OCI-LY1 (cell line): ENCODE data around the gene TMEM175.

Source experiments
- H2AFZ ChIP-seq: fragments of 200-600 bp; sonication (generic), shearing (Covaris generic); 2 replicates; pipeline ENCODE4 v1.6.0; 2014; ENCODE audit warnings: antibody characterized with exemption, mild to moderate bottlenecking, low read length
- H3F3A ChIP-seq: fragments of 200-600 bp; sonication (generic), shearing (Covaris generic); 2 replicates; pipeline ENCODE4 v1.6.0; 2014; ENCODE audit warnings: mild to moderate bottlenecking, antibody characterized with exemption, low read length, moderate library complexity; ENCODE audit not compliant: insufficient read depth
- H3K27ac ChIP-seq: fragments of 200-600 bp; sonication (generic); 2 replicates; pipeline ENCODE4 v1.5.1; 2014; ENCODE audit warnings: low read length, mixed run types, mild to moderate bottlenecking, low read depth; ENCODE audit not compliant: poor library complexity, severe bottlenecking
- H3K27me3 ChIP-seq: fragments of 200-600 bp; sonication (generic); 2 replicates; pipeline ENCODE4 v1.6.0; 2014; ENCODE audit warnings: antibody characterized with exemption, mild to moderate bottlenecking, low read length, moderate library complexity; ENCODE audit not compliant: insufficient read depth
- H3K36me3 ChIP-seq: fragments of 200-600 bp; sonication (generic); 2 replicates; pipeline ENCODE4 v1.6.1; 2014; ENCODE audit warnings: mild to moderate bottlenecking, antibody characterized with exemption, low read length, moderate library complexity, mixed read lengths; ENCODE audit not compliant: insufficient read depth
- H3K4me1 ChIP-seq: fragments of 200-600 bp; sonication (generic); 2 replicates; pipeline ENCODE4 v1.5.1; 2014; ENCODE audit warnings: mild to moderate bottlenecking, low read length, moderate library complexity; ENCODE audit not compliant: insufficient read depth, severe bottlenecking
- H3K4me2 ChIP-seq: fragments of 200-600 bp; sonication (generic), shearing (Covaris generic); 2 replicates; pipeline ENCODE4 v1.6.1; 2014; ENCODE audit warnings: low read length
- H3K4me3 ChIP-seq: fragments of 200-600 bp; sonication (generic); 2 replicates; pipeline ENCODE4 v1.5.1; 2014; ENCODE audit warnings: low read length, low read depth, mild to moderate bottlenecking, mixed read lengths; ENCODE audit not compliant: poor library complexity, severe bottlenecking
- H3K79me2 ChIP-seq: fragments of 200-600 bp; shearing (Covaris generic); 2 replicates; pipeline ENCODE4 v1.6.1; 2016; ENCODE audit warnings: mixed run types, low read length, mixed read lengths; ENCODE audit not compliant: insufficient read depth
- H3K9ac ChIP-seq: fragments of 200-600 bp; sonication (generic), shearing (Covaris generic); 2 replicates; pipeline ENCODE4 v1.6.1; 2014; ENCODE audit warnings: mild to moderate bottlenecking, low read length, mixed read lengths
- H3K9me2 ChIP-seq: fragments of 200-600 bp; sonication (generic), shearing (Covaris generic); 2 replicates; pipeline ENCODE4 v1.6.1; 2014; ENCODE audit warnings: low read depth, mild to moderate bottlenecking, low read length, mixed read lengths
- H3K9me3 ChIP-seq: fragments of 200-600 bp; shearing (Covaris generic); 2 replicates; pipeline ENCODE4 v1.6.1; 2014; ENCODE audit warnings: low read length, mixed read lengths
- H4K20me1 ChIP-seq: fragments of 200-600 bp; sonication (generic), shearing (Covaris generic); 2 replicates; pipeline ENCODE4 v1.6.0; 2016; ENCODE audit warnings: mild to moderate bottlenecking, low read length; ENCODE audit not compliant: insufficient read depth
- CTCF ChIP-seq: fragments of 200-600 bp; sonication (generic), shearing (Covaris generic); IDR thresholded peaks from 2 replicates; pipeline ENCODE4 v1.5.1; 2017; ENCODE audit warnings: mild to moderate bottlenecking, antibody characterized with exemption, low read length, moderate library complexity, mixed read lengths
- EZH2 ChIP-seq: fragments of 200-600 bp; sonication (generic), shearing (Covaris generic); IDR thresholded peaks from 2 replicates; pipeline ENCODE4 v1.8.0; 2017; ENCODE audit warnings: borderline replicate concordance, mixed run types, mild to moderate bottlenecking, antibody characterized with exemption, low read length, moderate library complexity, mixed read lengths

The TMEM175 gene

GRCh38 chr4:991451-992296 is 59.4 kb downstream of the TMEM175 start:
- TF ChIP-seq CTCF (no peak), EZH2 (no peak)

GRCh38 chr4:992297-993110 is 60.2 kb downstream of the TMEM175 start:
- Histone ChIP-seq H3K27ac (no peak overlapping the region), H3K9ac (peak overlapping the region; percentile 56), H3K4me3 (peak overlapping the region; percentile 52)

More at GRCh38 chr4:991451-992296, 59.4 kb downstream of the TMEM175 start:
- H3K36me3 ChIP-seq = no peaks in the 10 kb centered on the region
- H2AFZ ChIP-seq = no peak overlapping the region
- H3K4me1 ChIP-seq = peaks cover 30% of the 10 kb centered on the region
- peak overlapping the region; percentile 68; the same call in 1 of the 2 replicates for H3K4me2 ChIP-seq
- H3K9ac ChIP-seq = no peak overlapping the region; the same call in 1 of the 2 replicates
- no peaks in the 10 kb centered on the region for H3K27me3 ChIP-seq
- H3K4me3 ChIP-seq = peak overlapping the region; percentile 52
- no peaks in the 10 kb centered on the region for H3F3A ChIP-seq
- no peaks in the 10 kb centered on the region for H3K79me2 ChIP-seq
- no peaks in the 10 kb centered on the region for H3K9me2 ChIP-seq
- H3K9me3 ChIP-seq = no peaks in the 10 kb centered on the region
- H4K20me1 ChIP-seq = no peaks in the 10 kb centered on the region
- H3K27ac ChIP-seq = no peak overlapping the region

More at GRCh38 chr4:992297-993110, 60.2 kb downstream of the TMEM175 start:
- Histone ChIP-seq H3K36me3 (no peaks in the 10 kb centered on the region), H3K4me2 (peak overlapping the region; percentile 68), H3K27me3 (no peaks in the 10 kb centered on the region), H2AFZ (no peak overlapping the region), H3K9me3 (no peaks in the 10 kb centered on the region), H3K79me2 (no peaks in the 10 kb centered on the region), H3F3A (no peaks in the 10 kb centered on the region), H3K4me1 (peaks cover 27% of the 10 kb centered on the region), H4K20me1 (no peaks in the 10 kb centered on the region), H3K9me2 (no peaks in the 10 kb centered on the region)
- TF ChIP-seq CTCF (no peak), EZH2 (no peak)
